GM06990 (cell line): Measurements from ENCODE around the gene FUT3.

Source experiments
- DNase-seq: peaks from one replicate; pipeline ENCODE4 v3.0.0-alpha.2; 2011; ENCODE audit not compliant: insufficient read length; ENCODE audit errors: extremely low read depth
- H3K27me3 ChIP-seq: replicated peaks from 2 replicates; pipeline ENCODE4 v1.6.0; 2011; ENCODE audit warnings: low read length; ENCODE audit not compliant: control insufficient read depth, insufficient read depth
- H3K36me3 ChIP-seq: 2 replicates; pipeline ENCODE4 v1.5.1; 2011; ENCODE audit warnings: low read length; ENCODE audit not compliant: control insufficient read depth, insufficient read depth
- H3K4me3 ChIP-seq: replicated peaks from 2 replicates; pipeline ENCODE4 v1.5.1; 2011; ENCODE audit warnings: low read depth, mild to moderate bottlenecking, control low read depth, low read length
- TF ChIP-seq, protein P1 (sequence below): IDR thresholded peaks from 2 replicates; pipeline ENCODE4 v1.5.1; 2011; ENCODE audit warnings: low read length, control low read depth, mild to moderate bottlenecking, inconsistent platforms; ENCODE audit not compliant: insufficient read depth, poor library complexity, severe bottlenecking

FUT3 gene

DNA sequence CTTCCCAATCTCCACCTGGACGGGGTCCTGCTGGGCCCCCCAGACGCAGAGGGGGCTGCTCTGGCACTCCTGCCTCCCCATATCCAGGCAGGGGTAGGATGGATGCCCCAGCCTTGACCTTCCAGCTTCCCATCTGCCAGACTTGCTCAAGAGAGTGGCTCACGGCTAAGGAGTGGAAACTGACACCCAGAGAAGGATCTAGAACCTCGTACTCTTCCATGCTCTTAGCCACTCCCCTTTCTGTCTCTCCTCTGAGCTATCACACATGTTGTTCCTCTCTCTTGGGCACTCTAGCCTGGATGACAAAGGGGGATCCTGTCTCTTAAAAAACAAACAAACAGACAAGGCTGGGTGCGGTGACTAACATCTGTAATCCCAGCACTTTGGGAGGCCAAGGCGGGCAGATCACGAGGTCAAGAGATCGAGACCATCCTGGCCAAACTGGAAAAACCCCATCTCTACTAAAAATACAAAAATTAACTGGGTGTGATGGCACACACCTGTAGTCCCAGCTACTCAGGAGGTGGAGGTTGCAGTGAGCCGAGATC is 31.2 kb upstream of the FUT3 start:
- no peak for DNase-seq
- Histone ChIP-seq H3K27me3 (no peaks in the 10 kb centered on the region), H3K4me3 (no peak overlapping the region), H3K36me3 (no peaks in the 10 kb centered on the region)
- TF ChIP-seq, protein P1, sequence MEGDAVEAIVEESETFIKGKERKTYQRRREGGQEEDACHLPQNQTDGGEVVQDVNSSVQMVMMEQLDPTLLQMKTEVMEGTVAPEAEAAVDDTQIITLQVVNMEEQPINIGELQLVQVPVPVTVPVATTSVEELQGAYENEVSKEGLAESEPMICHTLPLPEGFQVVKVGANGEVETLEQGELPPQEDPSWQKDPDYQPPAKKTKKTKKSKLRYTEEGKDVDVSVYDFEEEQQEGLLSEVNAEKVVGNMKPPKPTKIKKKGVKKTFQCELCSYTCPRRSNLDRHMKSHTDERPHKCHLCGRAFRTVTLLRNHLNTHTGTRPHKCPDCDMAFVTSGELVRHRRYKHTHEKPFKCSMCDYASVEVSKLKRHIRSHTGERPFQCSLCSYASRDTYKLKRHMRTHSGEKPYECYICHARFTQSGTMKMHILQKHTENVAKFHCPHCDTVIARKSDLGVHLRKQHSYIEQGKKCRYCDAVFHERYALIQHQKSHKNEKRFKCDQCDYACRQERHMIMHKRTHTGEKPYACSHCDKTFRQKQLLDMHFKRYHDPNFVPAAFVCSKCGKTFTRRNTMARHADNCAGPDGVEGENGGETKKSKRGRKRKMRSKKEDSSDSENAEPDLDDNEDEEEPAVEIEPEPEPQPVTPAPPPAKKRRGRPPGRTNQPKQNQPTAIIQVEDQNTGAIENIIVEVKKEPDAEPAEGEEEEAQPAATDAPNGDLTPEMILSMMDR = no peak

GRCh38 chr19:5881543-5882299 is 30.5 kb upstream of the FUT3 start:
- H3K27me3 ChIP-seq = no peaks in the 10 kb centered on the region
- TF ChIP-seq, protein P1 = no peak
- no peak for DNase-seq

DNA sequence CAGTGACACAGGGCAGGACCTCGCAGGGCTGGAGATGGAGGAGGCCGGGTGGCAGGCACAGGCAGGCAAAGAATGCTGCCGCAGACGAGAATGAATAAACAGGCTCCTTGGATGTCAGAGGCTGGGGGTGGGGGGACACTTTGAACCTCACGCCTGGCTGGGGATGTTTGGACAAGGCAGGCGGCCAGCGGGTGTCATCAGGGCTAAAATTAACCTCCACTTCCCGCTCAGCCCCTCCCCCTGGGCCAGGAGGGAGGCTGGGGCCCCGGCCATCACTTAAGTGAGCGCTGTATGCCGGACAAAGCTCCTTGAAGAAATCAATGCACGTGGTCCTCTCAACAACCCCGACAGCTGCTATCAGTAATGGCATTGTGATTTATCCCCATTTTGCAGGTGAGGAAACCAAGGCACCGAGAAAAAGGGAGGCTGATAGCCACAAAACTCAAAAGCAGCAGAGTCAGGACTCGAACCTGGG is 29.4 kb upstream of the FUT3 start:
- no peak overlapping the region for H3K4me3 ChIP-seq
- TF ChIP-seq, protein P1 = no peak
- DNase-seq = no peak
- H3K36me3 ChIP-seq = no peaks in the 10 kb centered on the region
- H3K27me3 ChIP-seq = no peaks in the 10 kb centered on the region

More at GRCh38 chr19:5881543-5882299, 30.5 kb upstream of the FUT3 start:
- Histone ChIP-seq H3K36me3 (no peaks in the 10 kb centered on the region), H3K4me3 (no peak overlapping the region)

DNA sequence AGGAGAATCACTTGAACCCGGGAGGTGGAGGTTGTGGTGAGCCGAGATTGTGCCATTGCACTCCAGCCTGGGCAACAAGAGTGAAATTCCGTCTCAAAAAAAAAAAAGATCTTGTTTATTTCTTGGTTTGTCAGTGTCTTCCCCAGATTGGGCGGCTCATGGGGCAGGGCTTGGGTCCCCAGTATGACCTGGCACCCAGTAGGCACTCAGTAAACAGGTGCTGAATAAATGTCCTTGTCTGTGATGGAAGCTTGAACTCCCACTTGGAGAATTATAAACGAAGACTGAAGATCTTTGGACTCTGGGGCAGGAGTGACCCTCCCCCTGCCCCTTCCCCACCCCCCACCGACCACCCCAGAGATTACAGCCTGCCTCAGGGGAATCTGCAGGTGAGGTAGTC is 28.9 kb upstream of the FUT3 start:
- no peaks in the 10 kb centered on the region for H3K36me3 ChIP-seq
- no peak for DNase-seq
- H3K27me3 ChIP-seq = no peaks in the 10 kb centered on the region
- TF ChIP-seq, protein P1 = no peak
- H3K4me3 ChIP-seq = no peak overlapping the region

- no peak for DNase-seq
- Histone ChIP-seq H3K27me3 (no peaks in the 10 kb centered on the region), H3K36me3 (no peaks in the 10 kb centered on the region), H3K4me3 (no peak overlapping the region)
- TF ChIP-seq, protein P1 = no peak
Measured at GRCh38 chr19:5877882-5878281, 26.6 kb upstream of the FUT3 start.
